SIG-M5 treated with dmso at 0.1 percent for 504 hours (cell line): Measurements from ENCODE around the gene CNTF.
A peak's percentile ranks its signal among the peaks of the same experiment; 100 is the strongest.
"Not testable (repeated sequence)": the region's sequence is repeated elsewhere in the genome, so short reads cannot be mapped to it uniquely, and the experiment has no call there.

Experiments
- DNase-seq: peaks from one replicate; lab custom pipeline; 2025; ENCODE audit not compliant: unreplicated experiment; lab: John Stamatoyannopoulos, UW

Gene CNTF

DNA sequence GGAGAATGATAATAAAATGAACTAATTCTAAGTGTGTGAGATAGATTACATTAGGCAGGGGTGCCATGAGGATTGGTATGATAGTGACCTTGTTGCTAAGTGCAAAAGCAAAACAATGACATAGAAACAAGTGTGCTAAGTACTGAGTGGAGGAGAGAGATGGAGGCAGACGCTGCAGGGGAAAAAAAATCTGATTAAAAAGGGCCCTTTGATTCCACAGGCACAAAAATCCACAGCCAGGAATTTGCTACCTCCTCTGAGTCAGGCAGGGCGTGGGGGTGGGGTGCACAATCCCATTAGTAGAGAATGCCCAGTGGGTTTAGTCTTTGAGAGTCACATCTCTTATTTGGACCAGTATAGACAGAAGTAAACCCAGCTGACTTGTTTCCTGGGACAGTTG, at the start of gene CNTF:
CNTF (plus strand) TSS at position 322 of the 400 bp plus-strand sequence. CDS start 88 bp downstream, outside the sequence.
- no peak for DNase-seq

GRCh38 chr11:58572906-58573305, 49.6 kb upstream of the CNTF start:
- not testable (repeated sequence) for DNase-seq

GRCh38 chr11:58573451-58574104, 48.9 kb upstream of the CNTF start:
- DNase-seq, result peak; percentile 84

DNA sequence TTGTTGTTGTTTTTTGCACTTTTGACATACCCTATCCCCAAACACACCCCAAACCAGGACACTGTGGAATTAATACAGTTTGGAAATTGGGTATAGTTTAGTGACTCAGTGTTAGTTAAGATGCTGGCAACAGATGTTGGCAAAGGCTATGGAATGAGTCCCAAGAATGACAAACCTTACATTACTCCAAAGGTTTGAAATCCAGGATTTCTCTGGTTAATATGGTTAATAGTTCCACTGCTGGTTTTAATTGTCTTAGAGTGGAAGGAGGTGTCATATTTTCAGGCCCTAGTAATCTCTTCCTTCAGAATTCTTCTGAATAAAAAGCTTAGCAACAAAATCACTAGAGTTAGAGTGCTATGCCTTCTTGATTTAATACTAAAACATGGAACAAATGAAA, 47.6 kb upstream of the CNTF start:
- no peak for DNase-seq

GRCh38 chr11:58575377-58576020, 47.0 kb upstream of the CNTF start, which contains the start of gene LPXN:
Gene LPXN (minus strand): TSS chr11:58575856. CDS start chr11:58575772, 84 bp downstream.
- DNase-seq, result peak; percentile 84

GRCh38 chr11:58576887-58577471, 45.5 kb upstream of the CNTF start:
- DNase-seq, result peak; percentile 25

GRCh38 chr11:58577555-58578135, 44.8 kb upstream of the CNTF start:
- DNase-seq, result peak; percentile 71

- peak; percentile 98 for DNase-seq
Observed at GRCh38 chr11:58578136-58578634, 44.3 kb upstream of the CNTF start.

DNA sequence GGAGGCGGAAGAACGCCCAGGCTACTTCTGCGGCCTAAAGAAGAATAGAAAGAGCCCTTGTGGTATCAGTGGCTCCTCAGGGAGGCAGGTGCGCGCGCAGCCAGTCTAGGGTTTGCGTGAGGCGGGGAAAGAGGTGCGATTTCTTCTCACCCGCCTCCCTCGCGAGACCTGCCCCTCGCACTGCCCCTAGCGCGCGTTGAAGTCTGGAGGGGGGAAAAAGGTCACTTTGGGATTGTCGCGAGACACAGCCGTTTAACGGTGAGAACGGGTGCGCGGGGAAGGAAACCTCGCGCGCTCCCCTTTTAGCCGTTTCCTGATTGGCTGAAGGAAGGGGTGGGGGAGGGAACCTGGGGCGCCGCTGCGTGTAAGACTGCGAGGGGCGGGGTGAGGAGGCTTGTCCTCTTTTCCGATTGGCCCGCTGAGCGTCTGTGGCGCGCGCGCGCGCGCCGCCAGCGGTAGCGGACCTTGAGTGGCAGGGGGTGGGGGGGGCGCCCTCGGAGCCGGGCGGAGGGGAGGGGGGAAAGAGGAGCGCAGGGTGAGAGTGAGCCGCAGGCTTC, 43.8 kb upstream of the CNTF start, which contains the start of gene ZFP91:
ZFP91 (plus strand) TSS at position 429 of the 557 bp plus-strand sequence. CDS start 219 bp downstream, outside the sequence.
- peak; percentile 96 for DNase-seq

- DNase-seq, result peak; percentile 84
Observed at GRCh38 chr11:58579192-58580129, 43.0 kb upstream of the CNTF start.

DNA sequence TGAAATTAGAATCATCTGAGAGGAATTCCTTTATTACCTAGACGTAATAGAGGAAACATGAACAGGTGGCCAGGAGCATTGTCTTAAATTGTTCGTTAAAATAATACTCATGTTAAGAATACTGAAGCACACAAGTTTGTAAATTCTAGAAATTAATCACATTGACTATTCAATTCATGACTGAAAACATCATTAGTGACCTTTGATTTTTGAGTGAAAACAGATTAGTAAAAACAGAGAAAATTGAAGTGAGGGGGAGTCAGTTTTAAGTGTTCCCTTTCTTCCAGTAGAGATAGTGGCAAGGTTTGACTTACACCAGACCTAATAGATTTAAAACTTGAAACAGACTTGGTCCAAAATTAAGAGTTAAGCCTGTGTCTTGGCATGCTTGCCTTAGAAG, 42.2 kb upstream of the CNTF start:
- DNase-seq, result no peak

- no peak for DNase-seq
Observed at GRCh38 chr11:58582437-58582836, 40.0 kb upstream of the CNTF start.

- DNase-seq, result no peak
Observed at GRCh38 chr11:58586998-58587397, 35.5 kb upstream of the CNTF start.

DNA sequence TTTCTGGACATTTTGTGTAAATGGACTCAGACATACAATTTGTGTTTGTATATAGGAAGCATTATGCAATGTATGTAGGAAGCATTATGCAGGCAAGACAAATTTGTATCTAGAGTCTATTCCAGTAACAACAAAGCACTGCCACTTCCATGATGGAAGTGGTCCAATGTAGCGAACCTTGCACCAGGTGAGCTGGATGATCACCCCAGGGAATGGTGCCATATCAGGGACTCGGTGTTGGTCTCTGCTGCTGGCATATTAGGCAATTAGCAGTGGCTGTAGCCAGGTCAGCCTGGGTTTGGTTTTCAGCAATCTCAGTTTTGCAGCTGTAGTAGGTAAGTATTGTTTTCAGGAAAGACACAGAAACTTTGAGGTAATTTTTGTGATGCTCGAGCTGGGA, 30.8 kb upstream of the CNTF start:
- DNase-seq, result no peak

DNA sequence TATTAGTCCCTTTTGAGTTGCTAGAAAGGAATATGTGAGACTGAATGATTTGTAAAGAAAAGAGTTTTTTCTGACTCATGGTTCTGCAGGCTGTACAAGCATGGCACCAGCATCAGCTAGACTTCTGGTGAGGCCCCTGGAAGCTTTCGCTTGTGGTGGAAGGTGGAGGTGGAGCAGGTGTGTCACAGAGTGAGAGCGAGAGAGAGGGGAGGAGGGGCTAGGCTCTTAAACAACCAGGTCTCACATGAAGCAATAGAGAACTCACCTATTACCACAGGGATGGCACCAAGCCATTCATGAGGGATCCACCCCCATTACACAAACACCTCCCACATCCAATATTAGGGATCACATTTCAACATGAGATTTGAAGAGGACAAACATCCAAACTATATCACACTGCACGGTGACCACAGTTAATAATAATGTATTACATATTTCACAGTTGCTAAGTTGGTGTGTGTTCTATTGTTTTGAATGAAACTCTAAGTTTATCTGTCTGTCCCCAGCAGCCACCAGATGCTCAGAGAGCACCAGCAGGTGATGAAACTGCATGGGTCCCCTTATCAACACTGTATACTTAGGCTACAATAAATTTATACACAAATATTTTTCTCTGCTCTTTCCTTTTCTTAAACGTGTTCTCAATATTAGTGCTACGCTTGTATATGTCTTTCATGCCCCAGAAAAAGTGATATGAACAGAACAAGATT, 29.5 kb upstream of the CNTF start:
- no peak for DNase-seq

- no peak for DNase-seq
Observed at GRCh38 chr11:58594826-58595225, 27.6 kb upstream of the CNTF start.

DNA sequence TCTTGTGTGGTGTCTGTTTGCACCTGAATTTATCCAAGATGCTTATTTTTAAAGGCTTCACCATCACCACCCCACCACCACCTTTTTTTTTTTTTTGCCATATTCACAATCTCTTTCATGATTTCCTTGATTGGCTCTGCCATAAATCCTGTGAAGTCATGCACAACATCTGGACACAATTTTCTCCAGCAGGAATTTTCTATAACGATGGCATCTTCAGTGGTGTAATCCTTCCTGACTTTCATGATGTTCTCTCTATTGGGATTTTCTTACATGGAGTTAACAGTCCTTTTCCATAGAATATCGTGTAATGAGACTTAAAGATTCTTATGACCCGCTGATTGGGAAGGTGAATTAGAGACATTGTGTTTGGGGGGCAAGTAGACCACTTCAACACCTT, 25.8 kb upstream of the CNTF start:
- DNase-seq, result no peak

- no peak for DNase-seq
Observed at GRCh38 chr11:58597486-58598144, 24.9 kb upstream of the CNTF start.

- no peak for DNase-seq
Observed at GRCh38 chr11:58600510-58600909, 22.0 kb upstream of the CNTF start.
